A549 (cell line): ENCODE measurements around the gene NACC2. TPM values are rescaled to one million over a fixed set of nuclear protein-coding genes. Genes with fewer than 3 reads are reported as not detected.

Experiments used
- ATAC-seq, 2 experiments: fragments of 200-7000 bp in 1 of 2; fragments of >200 bp in 1 of 2; cut with Nextera tagmentation in 1 of 2; cut with Tn5 transposase in 1 of 2; 3 replicates each; pipeline versions ENCODE4 v1.8.0 to v1.9.1; 2018 to 2020; ENCODE audit warnings: mild to moderate bottlenecking in 1 of 2, moderate library complexity in 1 of 2
- CTCF ChIA-PET: fragments of 300-600 bp; sonication (Branson Sonifier 250); formaldehyde crosslinking; extraction: SDS; loops from one replicate; lab custom pipeline; 2021; ENCODE audit warnings: antibody characterized with exemption, inconsistent platforms; lab: Yijun Ruan, JAX
- POLR2A ChIA-PET: fragments of 350-600 bp; formaldehyde crosslinking; extraction: SDS; loops from one replicate; lab custom pipeline; 2021; ENCODE audit warnings: antibody characterized with exemption, inconsistent platforms; lab: Yijun Ruan, JAX
- DNase-seq, 2 experiments: peaks; one replicate each; pipeline versions ENCODE4 v3.0.0 to v3.0.0-alpha.2; 2011 to 2016; ENCODE audit warnings: low read depth in 1 of 2, low spot score in 1 of 2
- FAIRE-seq: peaks from 2 replicates; lab custom pipeline; 2011; peaks lifted over from hg19 to GRCh38; lab: Jason Lieb, UNC
- H3K27ac ChIP-seq, 2 experiments: fragments of >200 bp; sonication (Bioruptor Twin); formaldehyde crosslinking; 3 replicates each; pipeline ENCODE4 v1.5.1; 2016 to 2017
- H3K4me1 ChIP-seq: fragments of >200 bp; sonication (Bioruptor Twin); formaldehyde crosslinking; 3 replicates; pipeline ENCODE4 v1.6.1; 2016
- H3K4me2 ChIP-seq: fragments of >200 bp; sonication (Bioruptor Twin); formaldehyde crosslinking; 3 replicates; pipeline ENCODE4 v1.6.1; 2016
- H3K4me3 ChIP-seq: fragments of >200 bp; sonication (Bioruptor Twin); formaldehyde crosslinking; 3 replicates; pipeline ENCODE4 v1.5.1; 2016
- H3K9me3 ChIP-seq: fragments of >200 bp; sonication (Bioruptor Twin); formaldehyde crosslinking; 3 replicates; pipeline ENCODE4 v1.6.1; 2016
- CBX2 ChIP-seq: fragments of 200-600 bp; sonication (generic); IDR thresholded peaks from 2 replicates; pipeline ENCODE4 v1.6.1; 2016; ENCODE audit warnings: low read depth, mild to moderate bottlenecking, borderline replicate concordance
- CEBPB ChIP-seq, 2 experiments: fragments of >200 bp in 1 of 2; sonication (Bioruptor Twin) in 1 of 2; formaldehyde crosslinking in 1 of 2; IDR thresholded peaks; 2 replicates each; pipeline ENCODE4 v1.6.1; 2012 to 2016
- CHD2 ChIP-seq: fragments of 150-350 bp; IDR thresholded peaks from 2 replicates; pipeline ENCODE4 v1.6.1; 2014; ENCODE audit warnings: low read length; ENCODE audit not compliant: partially characterized antibody
- E2F6 ChIP-seq: IDR thresholded peaks from 2 replicates; pipeline ENCODE4 v1.6.1; 2012; ENCODE audit warnings: low read depth, borderline replicate concordance
- EHF ChIP-seq: fragments of 250-450 bp; sonication (Bioruptor Pico); IDR thresholded peaks from 2 replicates; pipeline ENCODE4 v1.5.0; 2020; ENCODE audit warnings: mild to moderate bottlenecking
- ESRRA ChIP-seq: fragments of 150-350 bp; IDR thresholded peaks from 2 replicates; pipeline ENCODE4 v1.6.1; 2014; ENCODE audit warnings: mild to moderate bottlenecking, low read length, borderline replicate concordance
- FOSB ChIP-seq: fragments of 250-450 bp; sonication (Bioruptor Pico); IDR thresholded peaks from 2 replicates; pipeline ENCODE4 v1.5.0; 2020; ENCODE audit warnings: mild to moderate bottlenecking, moderate library complexity
- FOSL2 ChIP-seq, 2 experiments: fragments of 450-650 bp in 1 of 2; fragments of >200 bp in 1 of 2; sonication (Bioruptor Twin) in 1 of 2; formaldehyde crosslinking; IDR thresholded peaks; 2 replicates each; pipeline versions ENCODE4 v1.5.0 to v1.6.1; 2016 to 2020; ENCODE audit warnings: mild to moderate bottlenecking in 1 of 2, moderate library complexity in 1 of 2
- GATA3 ChIP-seq: IDR thresholded peaks from 2 replicates; pipeline ENCODE4 v1.6.1; 2012; ENCODE audit warnings: borderline replicate concordance
- HOXA7 ChIP-seq: fragments of 250-450 bp; sonication (Bioruptor Pico); IDR thresholded peaks from 2 replicates; pipeline ENCODE4 v1.5.0; 2020; ENCODE audit warnings: mild to moderate bottlenecking, moderate library complexity
- HOXB13 ChIP-seq: fragments of 250-450 bp; sonication (Bioruptor Pico); IDR thresholded peaks from 2 replicates; pipeline ENCODE4 v1.5.0; 2020; ENCODE audit warnings: low read depth, mild to moderate bottlenecking, moderate library complexity
- JUN ChIP-seq, 2 experiments: fragments of >200 bp; sonication (Bioruptor Twin); formaldehyde crosslinking; IDR thresholded peaks; 2 replicates in 1 of 2; 3 replicates in 1 of 2; pipeline ENCODE4 v1.6.1; 2016 to 2017
- JUNB ChIP-seq: fragments of >200 bp; sonication (Bioruptor Twin); formaldehyde crosslinking; IDR thresholded peaks from 2 replicates; pipeline ENCODE4 v1.6.1; 2016
- MAX ChIP-seq: IDR thresholded peaks from 2 replicates; pipeline ENCODE4 v1.6.1; 2012
- MAZ ChIP-seq: fragments of 150-350 bp; IDR thresholded peaks from 2 replicates; pipeline ENCODE4 v1.6.1; 2014; ENCODE audit warnings: antibody characterized with exemption, low read depth, low read length, borderline replicate concordance
- MYC ChIP-seq: IDR thresholded peaks from 2 replicates; pipeline ENCODE4 v1.6.1; 2012; ENCODE audit warnings: mild to moderate bottlenecking, inconsistent platforms, low read length, improper control_type of control experiment, borderline replicate concordance
- POLR2AphosphoS2 ChIP-seq: conservative IDR thresholded peaks from 2 replicates; pipeline ENCODE4 v1.6.1; 2012; ENCODE audit warnings: low read length, improper control_type of control experiment, inconsistent platforms
- RCOR1 ChIP-seq: fragments of 150-350 bp; IDR thresholded peaks from 2 replicates; pipeline ENCODE4 v1.6.1; 2014; ENCODE audit warnings: antibody characterized with exemption, low read length, low read depth
- SREBF2 ChIP-seq: fragments of 450-650 bp; IDR thresholded peaks from 2 replicates; pipeline ENCODE4 v1.6.1; 2014; ENCODE audit warnings: mild to moderate bottlenecking, moderate library complexity
- ZC3H11A ChIP-seq: fragments of 450-650 bp; IDR thresholded peaks from 2 replicates; pipeline ENCODE4 v1.6.1; 2014; ENCODE audit warnings: antibody characterized with exemption, mild to moderate bottlenecking
- ZNF302 ChIP-seq: fragments of 250-450 bp; sonication (Bioruptor Pico); IDR thresholded peaks from 2 replicates; pipeline ENCODE4 v1.9.0; 2021; ENCODE audit warnings: inconsistent platforms, mild to moderate bottlenecking, moderate library complexity
- ZSCAN20 ChIP-seq: fragments of 250-450 bp; sonication (Bioruptor Pico); IDR thresholded peaks from 2 replicates; pipeline ENCODE4 v1.8.0; 2022; ENCODE audit warnings: mild to moderate bottlenecking, moderate library complexity
- WGBS: methylation state at CpG from one replicate; pipeline ENCODE4 v1.1.6; 2017; ENCODE audit errors: missing lambda C conversion rate; 5-methylcytosine and 5-hydroxymethylcytosine counted together
- polyA plus RNA-seq, 4 experiments: library from polyadenylated mRNA; depleted of rRNA in 3 of 4; stranded (reverse); fragments of >200 nt; fragmentation: RNase III in 1 of 4; extraction: RNeasy Plus Mini Kit Qiagen cat#74134 plus additional on column Dnase treatment in 1 of 4; gene quantifications; 2 replicates in 3 of 4; 3 replicates in 1 of 4; pipeline ENCODE4 v1.2.3, GENCODE V29; 2011 to 2017
- TF ChIP-seq, protein P1 (sequence below): fragments of >200 bp; sonication (Bioruptor Twin); formaldehyde crosslinking; IDR thresholded peaks from 2 replicates; pipeline ENCODE4 v1.6.1; 2016
- TF ChIP-seq, protein P2 (sequence below): fragments of 150-350 bp; IDR thresholded peaks from 2 replicates; pipeline ENCODE4 v1.6.1; 2014; ENCODE audit warnings: low read depth, mild to moderate bottlenecking, low read length
- TF ChIP-seq, protein P3 (sequence below): fragments of >200 bp; sonication (Bioruptor Twin); formaldehyde crosslinking; IDR thresholded peaks from 3 replicates; pipeline ENCODE4 v1.5.1; 2016

The NACC2 gene
- polyA plus RNA-seq, 2 of the 4 experiments (the other 2 are of a cell fraction): 16.1 to 28.4 TPM

DNA sequence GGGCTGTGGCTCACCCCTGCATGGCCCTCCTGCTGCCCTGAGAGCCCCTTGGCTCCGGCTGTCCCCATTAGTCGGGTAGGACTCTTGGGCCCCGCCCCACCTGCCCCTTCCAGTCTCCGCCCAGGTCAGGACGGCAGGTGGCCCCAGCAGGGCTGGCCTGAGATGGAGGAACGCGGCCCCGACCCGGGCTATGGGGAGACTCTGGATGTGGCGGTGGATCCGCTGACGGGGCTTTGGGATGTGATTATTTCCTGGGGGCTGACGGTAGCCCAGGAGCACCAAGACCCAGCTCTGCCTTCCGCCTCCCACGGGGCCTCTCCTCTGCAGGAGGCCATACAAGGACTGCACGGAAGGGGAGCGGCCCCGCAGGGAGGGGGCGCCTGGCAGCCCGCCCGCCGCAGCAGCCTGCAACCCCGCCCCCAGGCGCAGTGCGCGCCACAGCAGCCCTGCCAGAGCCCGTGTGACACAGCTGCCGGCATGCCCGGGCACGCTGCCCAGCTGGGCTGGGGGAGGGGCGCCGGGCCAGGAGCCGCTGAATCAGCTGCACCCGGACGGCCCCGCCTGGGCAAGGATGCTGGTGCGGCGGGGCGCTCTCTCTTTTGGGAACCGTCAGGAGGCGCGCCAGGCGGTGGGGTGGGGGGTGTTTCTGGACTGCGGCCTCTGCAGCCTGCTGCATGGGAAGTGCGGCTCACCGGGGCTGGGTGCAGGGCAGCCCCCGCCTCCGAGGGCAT, 14.4 kb upstream of the NACC2 start (continued):
- TF ChIP-seq MAX (peak; percentile 92), ZNF302 (CRISPR knock-in tag) (no peak), ZC3H11A (no peak)

GRCh38 chr9:136108648-136109266, 13.7 kb upstream of the NACC2 start:
- H3K4me3 ChIP-seq: peak overlapping the region; percentile 35
- peak overlapping the region; percentile 92 to 97 for H3K27ac ChIP-seq
- CTCF ChIA-PET: interaction anchor here (0.8 to 8.1 kb wide), 7 partner anchors 9 to 19 kb away, joined by 3 to 41 read pairs (median 4); no protein-coding TSS in a partner anchor
- peak overlapping the region; percentile 83 for H3K4me2 ChIP-seq
- POLR2A ChIA-PET: interaction anchor here (1.3 to 2.0 kb wide), 4 partner anchors 9 to 57 kb away, joined by 6 to 12 read pairs (median 8); partner anchors contain the start of gene TMEM250
- H3K4me1 ChIP-seq: peaks cover 36% of the 10 kb centered on the region
- DNase-seq: no peak
- 90% methylated on average over 25 of the region's 27 CpGs for WGBS
- no peak for ATAC-seq
- no peak for FAIRE-seq
- no peaks in the 10 kb centered on the region for H3K9me3 ChIP-seq
- TF ChIP-seq JUN (IDR thresholded peaks at IDR 0.05) (no peak), JUNB (no peak), MYC (no peak), POLR2AphosphoS2 (no peak), HOXB13 (CRISPR knock-in tag) (no peak), E2F6 (no peak), CBX2 (no peak), HOXA7 (CRISPR knock-in tag) (no peak), CHD2 (no peak), MAZ (no peak), RCOR1 (no peak), ZC3H11A (no peak), ESRRA (no peak)
- TF ChIP-seq, protein P1, sequence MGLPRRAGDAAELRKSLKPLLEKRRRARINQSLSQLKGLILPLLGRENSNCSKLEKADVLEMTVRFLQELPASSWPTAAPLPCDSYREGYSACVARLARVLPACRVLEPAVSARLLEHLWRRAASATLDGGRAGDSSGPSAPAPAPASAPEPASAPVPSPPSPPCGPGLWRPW: no peak
- TF ChIP-seq, protein P2, sequence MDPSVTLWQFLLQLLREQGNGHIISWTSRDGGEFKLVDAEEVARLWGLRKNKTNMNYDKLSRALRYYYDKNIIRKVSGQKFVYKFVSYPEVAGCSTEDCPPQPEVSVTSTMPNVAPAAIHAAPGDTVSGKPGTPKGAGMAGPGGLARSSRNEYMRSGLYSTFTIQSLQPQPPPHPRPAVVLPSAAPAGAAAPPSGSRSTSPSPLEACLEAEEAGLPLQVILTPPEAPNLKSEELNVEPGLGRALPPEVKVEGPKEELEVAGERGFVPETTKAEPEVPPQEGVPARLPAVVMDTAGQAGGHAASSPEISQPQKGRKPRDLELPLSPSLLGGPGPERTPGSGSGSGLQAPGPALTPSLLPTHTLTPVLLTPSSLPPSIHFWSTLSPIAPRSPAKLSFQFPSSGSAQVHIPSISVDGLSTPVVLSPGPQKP: no peak

DNA sequence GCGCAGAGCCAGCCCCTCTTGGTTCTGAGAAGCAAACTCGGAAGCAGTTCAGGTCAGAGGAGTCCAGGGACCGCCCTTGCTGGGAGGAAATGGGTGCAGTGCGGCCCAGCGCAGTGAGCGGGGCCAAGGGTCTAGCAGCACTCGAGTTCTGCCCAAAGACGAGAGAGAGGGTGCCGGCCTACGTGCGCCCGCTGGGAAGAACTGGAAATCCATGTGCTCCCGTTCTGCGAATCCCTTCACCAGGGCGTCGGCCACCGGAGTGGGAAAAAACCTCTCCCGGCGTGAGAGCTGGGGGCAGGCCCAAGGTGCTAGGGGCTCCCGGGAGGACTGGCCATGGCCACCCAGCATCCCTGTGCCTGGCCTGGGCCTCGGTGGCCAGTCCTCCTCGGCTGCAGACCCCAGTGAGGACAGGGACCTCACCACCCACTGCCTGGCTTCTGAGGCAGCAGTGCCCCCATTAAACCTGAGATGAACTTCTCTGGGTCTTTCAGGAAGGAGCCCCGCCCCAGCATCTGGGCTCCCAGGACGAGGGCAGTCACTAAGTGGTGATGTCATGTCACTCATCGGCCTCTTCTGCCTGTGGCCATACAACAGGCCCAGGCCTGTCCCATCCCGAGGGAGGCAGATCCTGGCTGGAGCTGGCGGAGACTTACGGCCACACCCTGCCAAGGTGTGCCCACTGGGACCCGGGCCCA, 13.0 kb upstream of the NACC2 start:
- FAIRE-seq (no peak), ATAC-seq (no peak), DNase-seq (no peak)
- WGBS: 90% methylated on average over 25 of the region's 29 CpGs
- H3K4me2 ChIP-seq: peak overlapping the region; percentile 83
- CTCF ChIA-PET: interaction anchor here (1.2 to 8.1 kb wide), 4 partner anchors 14 to 56 kb away, joined by 3 to 41 read pairs (median 14); no protein-coding TSS in a partner anchor
- peak overlapping the region; percentile 92 to 97 for H3K27ac ChIP-seq
- no peaks in the 10 kb centered on the region for H3K9me3 ChIP-seq
- POLR2A ChIA-PET: interaction anchor here (1.8 kb wide), 1 partner anchor 14 kb away, joined by 12 read pairs; no protein-coding TSS in a partner anchor
- TF ChIP-seq FOSL2 (IDR thresholded peaks at IDR 0.05): no peak
- no peak for TF ChIP-seq FOSL2 (CRISPR knock-in tag; IDR thresholded peaks at IDR 0.05)
- TF ChIP-seq, protein P3, sequence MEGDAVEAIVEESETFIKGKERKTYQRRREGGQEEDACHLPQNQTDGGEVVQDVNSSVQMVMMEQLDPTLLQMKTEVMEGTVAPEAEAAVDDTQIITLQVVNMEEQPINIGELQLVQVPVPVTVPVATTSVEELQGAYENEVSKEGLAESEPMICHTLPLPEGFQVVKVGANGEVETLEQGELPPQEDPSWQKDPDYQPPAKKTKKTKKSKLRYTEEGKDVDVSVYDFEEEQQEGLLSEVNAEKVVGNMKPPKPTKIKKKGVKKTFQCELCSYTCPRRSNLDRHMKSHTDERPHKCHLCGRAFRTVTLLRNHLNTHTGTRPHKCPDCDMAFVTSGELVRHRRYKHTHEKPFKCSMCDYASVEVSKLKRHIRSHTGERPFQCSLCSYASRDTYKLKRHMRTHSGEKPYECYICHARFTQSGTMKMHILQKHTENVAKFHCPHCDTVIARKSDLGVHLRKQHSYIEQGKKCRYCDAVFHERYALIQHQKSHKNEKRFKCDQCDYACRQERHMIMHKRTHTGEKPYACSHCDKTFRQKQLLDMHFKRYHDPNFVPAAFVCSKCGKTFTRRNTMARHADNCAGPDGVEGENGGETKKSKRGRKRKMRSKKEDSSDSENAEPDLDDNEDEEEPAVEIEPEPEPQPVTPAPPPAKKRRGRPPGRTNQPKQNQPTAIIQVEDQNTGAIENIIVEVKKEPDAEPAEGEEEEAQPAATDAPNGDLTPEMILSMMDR: no peak
- TF ChIP-seq GATA3: no peak
- TF ChIP-seq CEBPB (IDR thresholded peaks at IDR 0.05): no peak
- no peak for TF ChIP-seq HOXA7 (CRISPR knock-in tag)
- no peak for TF ChIP-seq FOSB (CRISPR knock-in tag)
- TF ChIP-seq SREBF2: no peak
- no peak for TF ChIP-seq MYC
- TF ChIP-seq EHF (CRISPR knock-in tag): no peak
- TF ChIP-seq CBX2: no peak
- no peak for TF ChIP-seq ZSCAN20 (CRISPR knock-in tag)
- peaks cover 36% of the 10 kb centered on the region for H3K4me1 ChIP-seq
- H3K4me3 ChIP-seq: no peak overlapping the region
